ENCODE data around the gene CROCC. TPM values are rescaled to one million over a fixed set of nuclear protein-coding genes. Genes with fewer than 3 reads are reported as not detected.
"Not testable (repeated sequence)": the region's sequence is repeated elsewhere in the genome, so short reads cannot be mapped to it uniquely, and the experiment has no call there.

Gene CROCC
- total RNA-seq, 1 donor from 2014 or later, result 6.8 TPM

DNA sequence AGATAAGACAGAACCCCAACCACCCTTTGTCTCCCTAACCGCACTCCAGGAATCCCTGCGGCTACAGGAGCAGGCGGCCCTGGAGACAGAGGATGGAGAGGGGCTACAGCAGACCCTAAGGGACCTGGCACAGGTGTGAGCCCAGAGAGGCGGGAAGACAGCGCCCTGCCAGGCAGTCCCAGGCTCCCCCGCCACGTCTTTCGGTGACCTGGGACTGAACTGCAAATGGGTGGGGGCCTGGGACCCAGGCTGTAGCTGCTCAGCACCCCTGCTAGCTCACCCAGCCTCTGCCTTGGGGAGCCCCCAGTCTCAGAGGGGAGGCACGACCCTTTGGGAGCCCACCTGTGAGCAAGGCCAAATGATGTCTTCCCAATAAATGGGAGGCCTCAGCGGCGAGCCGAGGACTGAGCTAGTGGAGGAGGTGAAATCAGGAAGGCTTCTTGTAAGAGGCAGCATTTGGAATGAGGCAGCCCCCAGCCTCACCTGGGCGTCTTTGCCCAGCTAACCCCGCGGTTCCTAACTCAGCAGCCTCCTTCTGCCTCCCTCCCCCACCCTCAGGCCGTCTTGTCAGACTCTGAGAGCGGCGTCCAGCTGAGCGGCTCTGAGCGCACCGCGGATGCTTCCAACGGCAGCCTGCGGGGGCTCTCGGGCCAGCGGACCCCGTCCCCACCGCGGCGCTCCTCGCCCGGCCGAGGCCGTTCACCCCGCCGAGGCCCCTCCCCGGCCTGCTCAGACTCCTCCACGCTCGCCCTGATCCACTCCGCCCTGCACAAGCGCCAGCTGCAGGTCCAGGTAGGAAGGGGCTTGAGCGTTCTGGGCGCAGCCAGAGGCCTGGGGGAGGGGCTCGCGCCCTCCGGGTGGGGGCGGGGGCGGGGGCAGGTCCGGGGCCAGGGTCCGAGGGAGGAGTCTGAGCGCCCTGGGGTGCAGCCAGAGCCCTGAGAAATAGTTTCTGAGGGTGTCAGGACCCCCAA, 16.9 kb downstream of the CROCC start:
- H3K36me3 ChIP-seq (ENCODE audit: control insufficient read depth in 3 of 3, insufficient read depth in 3 of 3, low read length in 3 of 3), result peaks cover 17 to 23% (median 21%) of the 10 kb centered on the region in 3 donors
- H3K27ac ChIP-seq (ENCODE audit: low read depth, low read length), result no peak overlapping the region
- no peaks in the 10 kb centered on the region for H3K27me3 ChIP-seq (ENCODE audit: control insufficient read depth in 3 of 3, insufficient read depth in 3 of 3, low read length in 3 of 3)
- no peak overlapping the region for H3K4me3 ChIP-seq (ENCODE audit: low read length in 3 of 3)
- H3K9ac ChIP-seq (ENCODE audit: low read depth in 1 of 3, low read length in 3 of 3), result no peak overlapping the region
- no peaks in the 10 kb centered on the region for H3K9me3 ChIP-seq (ENCODE audit: control insufficient read depth in 3 of 3, low read length in 3 of 3)
- no peaks in the 10 kb centered on the region for H3K4me1 ChIP-seq (ENCODE audit: control insufficient read depth in 3 of 3, insufficient read depth in 3 of 3, low read length in 3 of 3)

DNA sequence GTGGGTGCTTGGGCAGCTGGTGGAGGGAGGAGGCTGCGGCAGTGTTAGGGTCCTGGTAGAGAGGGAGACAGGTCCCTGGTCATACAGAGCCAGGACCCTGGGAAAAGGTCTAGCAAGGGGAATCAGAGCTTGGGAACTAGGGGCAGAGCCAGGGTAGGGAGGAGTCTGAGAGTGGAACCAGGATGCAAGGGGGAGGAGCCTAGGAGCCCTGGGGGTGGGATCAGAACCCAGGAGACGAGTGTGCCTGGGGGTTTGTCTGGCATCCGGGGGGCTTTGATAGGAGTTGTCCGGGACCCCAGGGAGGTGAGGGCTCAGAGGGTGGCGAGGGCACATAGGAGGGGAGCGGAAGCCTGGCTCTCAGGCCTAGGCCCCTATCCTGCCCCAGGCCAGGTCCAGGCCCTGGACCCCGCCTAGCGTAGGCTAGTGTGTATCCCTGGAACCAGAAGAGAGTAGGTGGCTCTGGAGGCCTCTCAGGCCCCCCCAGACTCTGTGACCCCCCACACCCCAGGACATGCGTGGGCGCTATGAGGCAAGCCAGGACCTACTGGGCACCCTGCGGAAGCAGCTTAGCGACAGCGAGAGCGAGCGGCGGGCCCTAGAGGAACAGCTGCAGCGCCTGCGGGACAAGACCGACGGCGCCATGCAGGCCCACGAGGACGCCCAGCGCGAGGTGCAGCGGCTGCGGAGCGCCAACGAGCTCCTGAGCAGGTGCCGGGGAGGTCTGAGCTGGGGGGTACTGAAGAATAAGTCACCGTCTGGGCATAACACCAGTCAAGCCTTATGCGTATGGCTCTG, 17.9 kb downstream of the CROCC start:
- H3K27ac ChIP-seq (ENCODE audit: low read depth, low read length); H3K4me1 ChIP-seq (ENCODE audit: control insufficient read depth in 3 of 3, insufficient read depth in 3 of 3, low read length in 3 of 3); H3K27me3 ChIP-seq (ENCODE audit: control insufficient read depth in 3 of 3, insufficient read depth in 3 of 3, low read length in 3 of 3); H3K9ac ChIP-seq (ENCODE audit: low read depth in 1 of 3, low read length in 3 of 3); H3K4me3 ChIP-seq (ENCODE audit: low read length in 3 of 3); H3K9me3 ChIP-seq (ENCODE audit: control insufficient read depth in 3 of 3, low read length in 3 of 3): not testable (repeated sequence)
- H3K36me3 ChIP-seq (ENCODE audit: control insufficient read depth in 3 of 3, insufficient read depth in 3 of 3, low read length in 3 of 3), result peaks cover 18 to 29% (median 25%) of the 10 kb centered on the region in 3 donors

DNA sequence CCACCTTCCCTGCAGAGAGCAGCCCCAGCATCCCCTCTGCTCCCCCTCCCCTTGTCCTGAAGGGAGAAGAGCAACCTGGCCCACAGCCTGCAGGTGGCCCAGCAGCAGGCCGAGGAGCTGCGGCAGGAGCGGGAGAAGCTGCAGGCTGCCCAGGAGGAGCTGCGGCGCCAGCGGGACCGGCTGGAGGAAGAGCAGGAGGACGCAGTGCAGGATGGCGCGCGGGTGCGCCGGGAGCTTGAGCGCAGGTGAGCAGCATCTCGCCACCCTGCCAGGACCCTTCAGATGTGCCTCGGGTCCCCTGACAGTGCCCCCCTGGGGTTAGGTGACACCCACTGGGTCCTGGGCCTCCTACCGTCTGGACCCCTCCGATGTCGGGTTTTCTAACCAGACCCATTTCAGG, 22.3 kb downstream of the CROCC start:
- Histone ChIP-seq H3K4me3 (ENCODE audit: low read length in 3 of 3) (no peak overlapping the region), H3K9me3 (ENCODE audit: control insufficient read depth in 3 of 3, low read length in 3 of 3) (no peaks in the 10 kb centered on the region), H3K27ac (ENCODE audit: low read depth, low read length) (no peak overlapping the region), H3K9ac (ENCODE audit: low read depth in 1 of 3, low read length in 3 of 3) (no peak overlapping the region), H3K4me1 (ENCODE audit: control insufficient read depth in 3 of 3, insufficient read depth in 3 of 3, low read length in 3 of 3) (no peaks in the 10 kb centered on the region), H3K36me3 (ENCODE audit: control insufficient read depth in 3 of 3, insufficient read depth in 3 of 3, low read length in 3 of 3) (peaks cover 11 to 25% (median 24%) of the 10 kb centered on the region in 3 donors), H3K27me3 (ENCODE audit: control insufficient read depth in 3 of 3, insufficient read depth in 3 of 3, low read length in 3 of 3) (no peaks in the 10 kb centered on the region)

DNA sequence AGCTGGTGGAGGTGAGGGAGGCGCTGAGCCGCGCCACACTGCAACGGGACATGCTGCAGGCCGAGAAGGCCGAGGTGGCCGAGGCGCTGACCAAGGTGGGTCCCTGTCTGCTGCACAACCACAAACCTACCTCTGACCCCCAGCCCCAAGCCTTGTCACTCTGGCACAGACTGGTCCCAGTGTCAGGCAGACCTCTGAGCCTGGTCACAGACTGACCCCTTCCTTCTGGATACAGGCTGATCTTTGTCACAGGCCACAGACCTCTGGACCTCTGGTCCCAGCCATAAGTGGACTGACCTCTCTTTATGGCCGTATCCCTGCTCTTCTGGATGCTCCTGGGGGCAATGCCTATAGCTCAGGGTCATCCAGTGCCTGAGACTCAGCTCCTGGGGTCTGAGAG, 23.8 kb downstream of the CROCC start:
- H3K27me3 ChIP-seq (ENCODE audit: control insufficient read depth in 3 of 3, insufficient read depth in 3 of 3, low read length in 3 of 3); H3K9ac ChIP-seq (ENCODE audit: low read depth in 1 of 3, low read length in 3 of 3); H3K4me3 ChIP-seq (ENCODE audit: low read length in 3 of 3); H3K9me3 ChIP-seq (ENCODE audit: control insufficient read depth in 3 of 3, low read length in 3 of 3); H3K4me1 ChIP-seq (ENCODE audit: control insufficient read depth in 3 of 3, insufficient read depth in 3 of 3, low read length in 3 of 3); H3K27ac ChIP-seq (ENCODE audit: low read depth, low read length): not testable (repeated sequence)
- peaks cover 11 to 22% (median 19%) of the 10 kb centered on the region in 3 donors for H3K36me3 ChIP-seq (ENCODE audit: control insufficient read depth in 3 of 3, insufficient read depth in 3 of 3, low read length in 3 of 3)

DNA sequence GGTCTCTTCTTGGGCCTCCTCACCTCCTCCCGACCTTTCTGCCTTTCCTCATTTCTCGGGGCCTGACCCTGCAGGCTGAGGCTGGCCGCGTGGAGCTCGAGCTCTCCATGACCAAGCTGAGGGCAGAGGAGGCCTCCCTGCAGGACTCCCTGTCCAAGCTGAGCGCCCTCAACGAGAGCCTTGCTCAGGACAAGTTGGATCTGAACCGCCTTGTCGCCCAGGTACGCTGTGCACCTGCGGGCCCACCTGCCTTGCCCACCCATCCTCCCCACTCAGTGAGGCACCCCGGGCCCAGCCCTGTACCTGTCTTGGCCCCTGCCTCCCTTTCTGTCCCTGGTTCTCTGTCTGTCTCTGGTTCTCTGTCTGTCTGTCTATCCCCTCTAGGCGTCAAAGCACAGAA, 24.5 kb downstream of the CROCC start:
- not testable (repeated sequence) for H3K4me1 ChIP-seq (ENCODE audit: control insufficient read depth in 3 of 3, insufficient read depth in 3 of 3, low read length in 3 of 3); H3K9me3 ChIP-seq (ENCODE audit: control insufficient read depth in 3 of 3, low read length in 3 of 3); H3K4me3 ChIP-seq (ENCODE audit: low read length in 3 of 3); H3K27ac ChIP-seq (ENCODE audit: low read depth, low read length); H3K27me3 ChIP-seq (ENCODE audit: control insufficient read depth in 3 of 3, insufficient read depth in 3 of 3, low read length in 3 of 3)
- peak overlapping the region in 1 of 3 donors; percentile 40 for H3K9ac ChIP-seq (ENCODE audit: low read depth in 1 of 3, low read length in 3 of 3)
- H3K36me3 ChIP-seq (ENCODE audit: control insufficient read depth in 3 of 3, insufficient read depth in 3 of 3, low read length in 3 of 3), result peaks cover 14 to 22% (median 19%) of the 10 kb centered on the region in 3 donors

DNA sequence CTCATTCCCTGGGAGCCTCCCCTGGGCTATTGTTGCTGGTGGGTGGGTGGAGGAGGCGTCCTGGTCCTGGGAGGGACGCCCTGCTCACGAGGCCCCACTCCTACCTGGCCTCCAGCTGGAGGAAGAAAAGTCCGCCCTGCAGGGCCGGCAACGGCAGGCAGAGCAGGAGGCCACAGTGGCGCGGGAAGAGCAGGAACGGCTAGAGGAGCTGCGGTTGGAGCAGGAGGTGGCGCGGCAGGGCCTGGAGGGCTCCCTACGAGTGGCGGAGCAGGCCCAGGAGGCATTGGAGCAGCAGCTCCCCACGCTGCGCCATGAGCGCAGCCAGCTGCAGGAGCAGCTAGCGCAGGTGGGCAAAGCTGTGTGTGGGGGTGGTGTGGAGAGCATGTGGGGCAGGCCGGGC, 24.9 kb downstream of the CROCC start:
- Histone ChIP-seq H3K4me1 (ENCODE audit: control insufficient read depth in 3 of 3, insufficient read depth in 3 of 3, low read length in 3 of 3) (peaks cover 0 to 2% (median 1%) of the 10 kb centered on the region in 3 donors), H3K27me3 (ENCODE audit: control insufficient read depth in 3 of 3, insufficient read depth in 3 of 3, low read length in 3 of 3) (no peaks in the 10 kb centered on the region), H3K9me3 (ENCODE audit: control insufficient read depth in 3 of 3, low read length in 3 of 3) (no peaks in the 10 kb centered on the region), H3K4me3 (ENCODE audit: low read length in 3 of 3) (no peak overlapping the region), H3K9ac (ENCODE audit: low read depth in 1 of 3, low read length in 3 of 3) (no peak overlapping the region), H3K27ac (ENCODE audit: low read depth, low read length) (no peak overlapping the region), H3K36me3 (ENCODE audit: control insufficient read depth in 3 of 3, insufficient read depth in 3 of 3, low read length in 3 of 3) (peaks cover 16 to 22% (median 19%) of the 10 kb centered on the region in 3 donors)

DNA sequence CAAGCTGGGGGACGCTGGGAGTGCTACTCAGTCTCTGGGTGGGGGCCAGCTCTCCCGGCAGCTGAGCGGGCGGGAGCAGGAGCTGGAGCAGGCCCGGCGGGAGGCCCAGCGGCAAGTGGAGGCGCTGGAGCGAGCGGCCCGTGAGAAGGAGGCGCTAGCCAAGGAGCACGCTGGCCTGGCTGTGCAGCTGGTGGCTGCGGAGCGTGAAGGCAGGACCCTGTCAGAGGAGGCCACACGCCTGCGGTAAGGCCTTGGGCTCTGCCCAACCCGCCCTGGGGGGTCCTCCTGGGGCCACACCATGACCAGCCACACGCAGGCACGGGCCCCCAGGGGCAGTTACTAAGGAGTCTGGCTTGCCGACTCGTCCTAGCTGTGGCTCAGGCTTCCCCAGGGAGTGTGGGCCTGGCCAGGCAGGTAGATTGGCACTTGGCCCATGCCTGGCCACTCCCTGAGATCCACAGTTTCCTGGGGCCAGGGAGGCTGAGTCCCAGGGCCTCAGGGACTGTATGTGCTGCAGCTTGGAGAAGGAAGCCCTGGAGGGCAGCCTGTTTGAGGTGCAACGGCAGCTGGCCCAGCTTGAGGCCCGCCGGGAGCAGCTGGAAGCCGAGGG, 26.7 kb downstream of the CROCC start:
- H3K9me3 ChIP-seq (ENCODE audit: control insufficient read depth in 3 of 3, low read length in 3 of 3); H3K27me3 ChIP-seq (ENCODE audit: control insufficient read depth in 3 of 3, insufficient read depth in 3 of 3, low read length in 3 of 3); H3K4me3 ChIP-seq (ENCODE audit: low read length in 3 of 3); H3K27ac ChIP-seq (ENCODE audit: low read depth, low read length); H3K4me1 ChIP-seq (ENCODE audit: control insufficient read depth in 3 of 3, insufficient read depth in 3 of 3, low read length in 3 of 3): not testable (repeated sequence)
- H3K36me3 ChIP-seq (ENCODE audit: control insufficient read depth in 3 of 3, insufficient read depth in 3 of 3, low read length in 3 of 3), result peaks cover 12 to 19% (median 19%) of the 10 kb centered on the region in 3 donors
- peak overlapping the region in 1 of 3 donors; percentile 33 for H3K9ac ChIP-seq (ENCODE audit: low read depth in 1 of 3, low read length in 3 of 3)

DNA sequence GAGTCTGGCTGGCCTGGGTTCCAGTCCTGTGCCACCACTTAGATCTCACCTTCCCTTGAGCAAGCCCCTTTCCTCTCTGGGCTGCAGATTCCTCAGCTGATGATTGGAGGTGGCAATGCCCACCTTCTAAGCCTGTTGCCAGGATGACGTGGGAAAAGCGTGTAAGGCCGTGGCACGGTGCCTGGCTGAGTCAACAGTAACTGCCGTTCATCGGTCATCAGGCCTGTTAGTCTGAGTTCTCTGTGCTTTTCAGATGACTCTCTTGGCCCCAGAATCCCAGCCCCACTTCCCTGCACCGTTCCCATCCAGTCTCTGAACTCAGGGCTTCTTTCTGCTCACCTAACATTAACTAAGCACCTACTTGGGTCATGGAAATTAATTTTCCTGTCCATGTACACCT, 27.3 kb downstream of the CROCC start:
- H3K36me3 ChIP-seq (ENCODE audit: control insufficient read depth in 3 of 3, insufficient read depth in 3 of 3, low read length in 3 of 3), result peaks cover 8 to 17% (median 15%) of the 10 kb centered on the region in 3 donors
- H3K9ac ChIP-seq (ENCODE audit: low read depth in 1 of 3, low read length in 3 of 3), result not testable (repeated sequence)

DNA sequence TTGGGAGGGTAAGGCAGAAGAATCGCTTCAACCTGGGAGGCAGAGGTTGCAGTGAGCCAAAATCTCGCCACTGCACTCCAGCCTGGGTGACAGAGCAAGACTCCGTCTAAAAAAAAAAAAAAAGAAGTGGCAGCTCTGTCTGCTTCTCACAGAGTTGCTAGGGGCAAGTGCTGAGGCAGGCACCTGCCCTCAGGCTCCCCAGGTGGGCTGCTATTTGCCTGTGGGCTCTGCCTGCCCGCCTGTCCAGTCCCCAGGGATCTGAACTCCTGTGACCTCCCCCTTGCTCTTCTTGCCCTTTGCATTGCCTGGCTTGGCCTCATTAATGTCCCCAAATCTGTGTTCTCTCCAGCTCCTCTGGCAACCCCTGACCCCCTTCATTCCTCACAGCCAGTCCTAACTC, 30.6 kb downstream of the CROCC start:
- not testable (repeated sequence) for H3K9me3 ChIP-seq (ENCODE audit: control insufficient read depth in 3 of 3, low read length in 3 of 3); H3K4me3 ChIP-seq (ENCODE audit: low read length in 3 of 3); H3K9ac ChIP-seq (ENCODE audit: low read depth in 1 of 3, low read length in 3 of 3); H3K27me3 ChIP-seq (ENCODE audit: control insufficient read depth in 3 of 3, insufficient read depth in 3 of 3, low read length in 3 of 3); H3K27ac ChIP-seq (ENCODE audit: low read depth, low read length); H3K4me1 ChIP-seq (ENCODE audit: control insufficient read depth in 3 of 3, insufficient read depth in 3 of 3, low read length in 3 of 3)
- H3K36me3 ChIP-seq (ENCODE audit: control insufficient read depth in 3 of 3, insufficient read depth in 3 of 3, low read length in 3 of 3), result peaks cover 23 to 25% (median 23%) of the 10 kb centered on the region in 3 donors

More for the DNA sequence above, 27.3 kb downstream of the CROCC start:
- H3K27me3 ChIP-seq (ENCODE audit: control insufficient read depth in 3 of 3, insufficient read depth in 3 of 3, low read length in 3 of 3); H3K4me1 ChIP-seq (ENCODE audit: control insufficient read depth in 3 of 3, insufficient read depth in 3 of 3, low read length in 3 of 3); H3K4me3 ChIP-seq (ENCODE audit: low read length in 3 of 3); H3K9me3 ChIP-seq (ENCODE audit: control insufficient read depth in 3 of 3, low read length in 3 of 3); H3K27ac ChIP-seq (ENCODE audit: low read depth, low read length): not testable (repeated sequence)

Data from skeletal muscle tissue (tissue), 4 donors.